HepG2 (cell line): ENCODE measurements around the gene TBC1D1. TPM values are rescaled to one million over a fixed set of nuclear protein-coding genes. Genes with fewer than 3 reads are reported as not detected.

Experiments
- ATF6 ChIP-seq: sonication (generic); formaldehyde crosslinking; conservative IDR thresholded peaks from 2 replicates; pipeline ENCODE4 v1.4.0; 2020; ENCODE audit warnings: missing genetic modification reagents
- HDAC1 ChIP-seq: sonication (generic); formaldehyde crosslinking; IDR thresholded peaks from 2 replicates; pipeline ENCODE4 v1.5.1; 2020; ENCODE audit warnings: mild to moderate bottlenecking, missing genetic modification reagents
- HMG20B ChIP-seq: conservative IDR thresholded peaks from 2 replicates; pipeline ENCODE4 v1.6.1; 2016; ENCODE audit warnings: missing genetic modification reagents, missing compliant biosample characterization
- NR2F2 ChIP-seq: IDR thresholded peaks from 2 replicates; pipeline ENCODE4 v1.6.1; 2012; ENCODE audit warnings: low read depth, inconsistent platforms, borderline replicate concordance
- ZBTB34 ChIP-seq: sonication (generic); formaldehyde crosslinking; IDR thresholded peaks from 2 replicates; pipeline ENCODE4 v1.8.0; 2022; ENCODE audit warnings: mild to moderate bottlenecking, missing genetic modification reagents
- ZNF142 ChIP-seq: sonication (generic); formaldehyde crosslinking; IDR thresholded peaks from 2 replicates; pipeline ENCODE4 v1.4.0; 2020; ENCODE audit warnings: missing genetic modification reagents
- ZNF574 ChIP-seq: sonication (generic); formaldehyde crosslinking; IDR thresholded peaks from 2 replicates; pipeline ENCODE4 v1.4.0; 2020; ENCODE audit warnings: missing genetic modification reagents
- ZNF782 ChIP-seq: sonication (generic); formaldehyde crosslinking; IDR thresholded peaks from 2 replicates; pipeline ENCODE4 v1.4.0; 2020; ENCODE audit warnings: missing genetic modification reagents, mild to moderate bottlenecking, borderline replicate concordance
- polyA plus RNA-seq, 8 experiments: library from polyadenylated mRNA; depleted of rRNA in 3 of 8; stranded (reverse) in 7 of 8; unstranded in 1 of 8; fragments of >200 nt; fragmentation: Illumina TruSeq in 4 of 8; extraction: Trizol in 4 of 8; gene quantifications; 2 replicates each; pipeline versions ENCODE4 v1.2.1 to v1.2.3, GENCODE V29; 2011 to 2016; ENCODE audit warnings: low read depth in 4 of 8, missing spikeins in 1 of 8, mixed read lengths in 1 of 8; ENCODE audit not compliant: insufficient read depth in 1 of 8
- total RNA-seq, 5 experiments: library from RNA; depleted of rRNA; stranded (reverse); fragments of >200 nt; fragmentation: Illumina TruSeq; extraction: Trizol; gene quantifications; 2 replicates each; pipeline ENCODE4 v1.2.3, GENCODE V29; 2016; ENCODE audit warnings: low read depth in 1 of 5
- TF ChIP-seq, protein P1 (sequence below): sonication (generic); formaldehyde crosslinking; IDR thresholded peaks from 2 replicates; pipeline ENCODE4 v1.4.0; 2020; ENCODE audit warnings: missing genetic modification reagents
- TF ChIP-seq, protein P2 (sequence below): sonication (generic); formaldehyde crosslinking; IDR thresholded peaks from 2 replicates; pipeline ENCODE4 v1.5.0; 2020; ENCODE audit warnings: missing genetic modification reagents, mild to moderate bottlenecking, borderline replicate concordance

The TBC1D1 gene
- total and polyA plus RNA-seq, 2 of the 13 experiments (the other 11 are each of a cell fraction or from before 2014, with no cell fraction given), result 37.3 to 62.8 TPM

GRCh38 chr4:38109896-38110295 lies 219.0 kb downstream of the TBC1D1 start (continued):
- TF ChIP-seq ZNF574 (CRISPR knock-in tag) (0 out of 2 replicates have a peak, but pooled peaks have one; percentile 26), ZNF142 (CRISPR knock-in tag) (no peak), ZBTB34 (CRISPR knock-in tag) (no peak), ZNF782 (CRISPR knock-in tag) (peak; percentile 53; the same call in 1 of the 2 replicates), NR2F2 (peak; percentile 80; the same call in 1 of the 2 replicates), HDAC1 (peak; percentile 13; the same call in 1 of the 2 replicates), HMG20B (CRISPR knock-in tag) (no peak), ATF6 (CRISPR knock-in tag) (no peak)
- TF ChIP-seq, protein P1, sequence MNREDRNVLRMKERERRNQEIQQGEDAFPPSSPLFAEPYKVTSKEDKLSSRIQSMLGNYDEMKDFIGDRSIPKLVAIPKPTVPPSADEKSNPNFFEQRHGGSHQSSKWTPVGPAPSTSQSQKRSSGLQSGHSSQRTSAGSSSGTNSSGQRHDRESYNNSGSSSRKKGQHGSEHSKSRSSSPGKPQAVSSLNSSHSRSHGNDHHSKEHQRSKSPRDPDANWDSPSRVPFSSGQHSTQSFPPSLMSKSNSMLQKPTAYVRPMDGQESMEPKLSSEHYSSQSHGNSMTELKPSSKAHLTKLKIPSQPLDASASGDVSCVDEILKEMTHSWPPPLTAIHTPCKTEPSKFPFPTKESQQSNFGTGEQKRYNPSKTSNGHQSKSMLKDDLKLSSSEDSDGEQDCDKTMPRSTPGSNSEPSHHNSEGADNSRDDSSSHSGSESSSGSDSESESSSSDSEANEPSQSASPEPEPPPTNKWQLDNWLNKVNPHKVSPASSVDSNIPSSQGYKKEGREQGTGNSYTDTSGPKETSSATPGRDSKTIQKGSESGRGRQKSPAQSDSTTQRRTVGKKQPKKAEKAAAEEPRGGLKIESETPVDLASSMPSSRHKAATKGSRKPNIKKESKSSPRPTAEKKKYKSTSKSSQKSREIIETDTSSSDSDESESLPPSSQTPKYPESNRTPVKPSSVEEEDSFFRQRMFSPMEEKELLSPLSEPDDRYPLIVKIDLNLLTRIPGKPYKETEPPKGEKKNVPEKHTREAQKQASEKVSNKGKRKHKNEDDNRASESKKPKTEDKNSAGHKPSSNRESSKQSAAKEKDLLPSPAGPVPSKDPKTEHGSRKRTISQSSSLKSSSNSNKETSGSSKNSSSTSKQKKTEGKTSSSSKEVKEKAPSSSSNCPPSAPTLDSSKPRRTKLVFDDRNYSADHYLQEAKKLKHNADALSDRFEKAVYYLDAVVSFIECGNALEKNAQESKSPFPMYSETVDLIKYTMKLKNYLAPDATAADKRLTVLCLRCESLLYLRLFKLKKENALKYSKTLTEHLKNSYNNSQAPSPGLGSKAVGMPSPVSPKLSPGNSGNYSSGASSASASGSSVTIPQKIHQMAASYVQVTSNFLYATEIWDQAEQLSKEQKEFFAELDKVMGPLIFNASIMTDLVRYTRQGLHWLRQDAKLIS (CRISPR knock-in tag), result no peak
- TF ChIP-seq, protein P2, sequence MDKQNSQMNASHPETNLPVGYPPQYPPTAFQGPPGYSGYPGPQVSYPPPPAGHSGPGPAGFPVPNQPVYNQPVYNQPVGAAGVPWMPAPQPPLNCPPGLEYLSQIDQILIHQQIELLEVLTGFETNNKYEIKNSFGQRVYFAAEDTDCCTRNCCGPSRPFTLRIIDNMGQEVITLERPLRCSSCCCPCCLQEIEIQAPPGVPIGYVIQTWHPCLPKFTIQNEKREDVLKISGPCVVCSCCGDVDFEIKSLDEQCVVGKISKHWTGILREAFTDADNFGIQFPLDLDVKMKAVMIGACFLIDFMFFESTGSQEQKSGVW (CRISPR knock-in tag), result no peak
